GM19328 (cell line): Measurements from ENCODE around the gene CCNH.

Experiments used
- ATAC-seq: cut with Tn5 transposase; IDR thresholded peaks from one replicate; pipeline ENCODE4 v1.9.1; 2021; ENCODE audit warnings: mild to moderate bottlenecking, moderate library complexity; ENCODE audit not compliant: unreplicated experiment

CCNH gene

DNA sequence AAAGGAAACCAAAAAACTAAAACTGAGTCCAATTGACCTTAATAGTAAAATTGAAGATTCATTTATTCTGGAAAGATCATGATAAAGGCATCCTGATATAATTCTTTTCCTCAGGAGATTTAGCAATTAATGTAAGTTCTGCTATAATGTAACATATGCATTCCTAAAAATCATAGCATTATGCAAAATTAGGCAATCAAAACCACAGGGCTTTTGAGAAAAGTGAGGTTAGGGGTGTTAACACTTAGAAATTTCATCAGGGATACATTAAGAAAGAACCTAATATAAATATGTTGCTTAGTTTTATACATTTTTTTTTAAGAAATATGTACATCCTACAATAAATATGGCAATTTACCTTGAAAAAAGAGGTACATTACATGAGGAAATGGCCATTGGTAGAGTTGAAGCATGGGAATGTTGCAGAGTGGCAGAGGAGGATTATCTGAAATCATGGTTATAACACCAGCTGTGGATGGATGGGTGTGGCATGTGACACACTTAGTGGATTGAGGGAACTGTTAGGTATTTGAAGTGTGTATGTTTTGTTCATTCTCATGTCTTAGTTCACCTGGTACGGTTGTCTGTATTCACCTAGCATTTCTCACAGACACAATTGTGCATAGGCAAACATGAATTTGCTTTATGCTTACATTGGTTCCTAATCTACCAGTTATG, 51.1 kb downstream of the CCNH start:
- no peak for ATAC-seq

DNA sequence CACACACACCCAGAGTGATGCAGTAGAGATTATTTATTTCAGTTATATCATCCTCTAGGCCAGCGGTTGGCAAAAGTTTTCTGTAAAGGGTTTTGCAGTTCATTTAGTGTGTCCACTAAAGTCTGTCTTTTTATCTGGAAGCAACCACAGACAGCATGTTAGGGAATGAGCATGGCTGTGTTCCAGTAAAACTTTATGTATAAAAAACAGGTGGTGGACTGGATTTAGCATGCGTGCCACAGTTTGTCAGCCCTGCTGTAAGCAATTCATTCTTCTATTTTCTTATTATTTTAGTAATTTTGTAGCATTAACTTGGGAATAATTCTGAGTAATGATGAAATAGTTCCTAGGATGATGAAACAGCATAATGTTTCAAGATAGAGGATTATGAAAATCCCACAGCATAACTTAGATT, 51.7 kb downstream of the CCNH start:
- no peak for ATAC-seq

- no peak for ATAC-seq
These were observed 52.6 kb downstream of the CCNH start for GRCh38 chr5:87360132-87360531.

DNA sequence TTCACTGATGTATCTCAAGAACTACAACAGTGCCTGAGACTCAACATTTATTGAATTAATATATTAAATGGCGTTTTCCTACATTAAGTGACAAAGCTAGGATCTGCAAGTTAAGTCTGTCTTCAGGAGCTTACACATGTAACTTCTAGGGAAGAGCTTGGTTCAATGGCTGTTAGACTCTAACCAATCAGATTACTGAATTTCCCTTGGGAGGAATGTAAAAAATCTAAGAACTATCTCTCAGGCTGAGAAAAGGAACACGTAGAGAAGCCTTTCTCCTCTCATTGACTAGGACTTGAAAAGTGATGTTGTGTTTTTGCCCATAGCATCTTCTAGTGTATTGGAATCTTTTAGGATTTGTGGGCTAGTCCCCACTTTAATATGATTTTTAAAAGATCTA, 53.6 kb downstream of the CCNH start:
- no peak for ATAC-seq

- no peak for ATAC-seq
These were observed 58.2 kb downstream of the CCNH start for GRCh38 chr5:87354496-87354895.

GRCh38 chr5:87347841-87348240, 64.9 kb downstream of the CCNH start:
- no peak for ATAC-seq

GRCh38 chr5:87347272-87347671, 65.5 kb downstream of the CCNH start:
- ATAC-seq = no peak
